ENCODE measurements around the gene BRD7. TPM values are rescaled to one million over a fixed set of nuclear protein-coding genes. Genes with fewer than 3 reads are reported as not detected.

The BRD7 gene
- total RNA-seq = 10 to 100 TPM; 29.9 to 41.2 (median 38.9) TPM

- no peak for TF ChIP-seq CTCF (IDR thresholded peaks at IDR 0.05)
- ATAC-seq (ENCODE audit: low FRiP score) = peak; percentile 87
- DNase-seq (ENCODE audit: low spot score) = no peak
Measured at GRCh38 chr16:50368410-50369132, at the start of gene BRD7. BRD7 (minus strand) TSS chr16:50368988; CDS start chr16:50368774, 214 bp downstream.

DNA sequence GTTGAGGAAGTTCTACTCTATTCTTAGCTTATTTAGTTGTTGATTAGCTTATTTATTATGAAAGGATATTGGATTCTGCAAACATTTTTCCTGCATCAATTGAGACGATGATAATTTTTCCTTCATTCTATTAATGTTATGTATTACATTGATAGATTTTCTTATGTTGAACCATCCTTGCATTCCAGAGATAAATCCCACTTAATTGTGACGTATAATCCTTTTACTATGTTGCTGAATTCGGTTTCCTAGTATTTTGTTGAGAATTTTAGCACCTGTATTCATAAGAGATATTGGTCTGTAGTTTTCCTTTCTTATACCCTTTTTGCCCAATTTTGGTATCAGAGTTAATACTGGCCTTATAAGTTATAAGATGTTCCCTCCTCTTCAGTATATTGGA lies 47.6 kb upstream of the BRD7 start:
- ATAC-seq (ENCODE audit: low FRiP score) = no peak
- no peak for TF ChIP-seq CTCF (IDR thresholded peaks at IDR 0.05)
- DNase-seq (ENCODE audit: low spot score) = no peak

DNA sequence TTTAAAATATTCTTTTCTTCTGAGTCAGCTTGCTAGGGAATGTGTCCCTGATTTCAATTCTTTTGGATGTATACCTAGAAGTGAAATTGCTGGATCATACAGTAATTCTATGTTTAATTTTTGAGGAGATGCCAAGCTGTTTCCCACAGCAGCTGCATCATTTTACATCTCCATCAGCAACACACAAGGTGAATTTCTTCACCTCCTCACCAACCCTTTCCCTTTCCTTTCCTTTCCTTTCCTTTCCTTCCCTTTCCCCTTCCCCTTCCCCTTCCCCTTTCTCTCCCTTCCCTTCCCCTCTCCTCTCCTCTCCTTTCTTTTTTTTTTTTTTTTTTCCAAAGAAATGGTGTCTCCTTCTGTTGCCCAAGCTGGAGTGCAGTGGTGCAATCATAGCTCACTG lies 45.4 kb upstream of the BRD7 start:
- no peak for TF ChIP-seq CTCF (IDR thresholded peaks at IDR 0.05)
- ATAC-seq (ENCODE audit: low FRiP score) = no peak
- DNase-seq (ENCODE audit: low spot score) = no peak

DNA sequence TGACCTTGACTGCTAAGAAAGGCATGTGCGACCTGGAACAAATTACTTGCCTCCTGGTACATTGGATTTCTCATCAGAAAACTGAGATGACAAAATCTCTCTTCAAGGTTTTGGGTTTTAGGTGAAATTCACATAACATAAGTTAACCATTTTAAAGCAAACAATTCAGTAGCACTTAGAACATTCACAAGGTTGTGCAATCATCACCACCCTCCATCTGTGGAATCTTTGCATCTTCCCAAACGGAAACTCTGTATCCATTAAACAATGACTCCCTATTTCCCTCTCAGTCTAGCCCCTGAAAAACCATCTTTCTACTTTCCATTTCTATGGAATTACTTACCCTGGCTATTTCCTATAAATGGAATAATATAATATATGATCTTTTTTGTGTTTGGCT lies 42.2 kb upstream of the BRD7 start:
- no peak for TF ChIP-seq CTCF (IDR thresholded peaks at IDR 0.05)
- DNase-seq (ENCODE audit: low spot score) (no peak), ATAC-seq (ENCODE audit: low FRiP score) (no peak)

DNA sequence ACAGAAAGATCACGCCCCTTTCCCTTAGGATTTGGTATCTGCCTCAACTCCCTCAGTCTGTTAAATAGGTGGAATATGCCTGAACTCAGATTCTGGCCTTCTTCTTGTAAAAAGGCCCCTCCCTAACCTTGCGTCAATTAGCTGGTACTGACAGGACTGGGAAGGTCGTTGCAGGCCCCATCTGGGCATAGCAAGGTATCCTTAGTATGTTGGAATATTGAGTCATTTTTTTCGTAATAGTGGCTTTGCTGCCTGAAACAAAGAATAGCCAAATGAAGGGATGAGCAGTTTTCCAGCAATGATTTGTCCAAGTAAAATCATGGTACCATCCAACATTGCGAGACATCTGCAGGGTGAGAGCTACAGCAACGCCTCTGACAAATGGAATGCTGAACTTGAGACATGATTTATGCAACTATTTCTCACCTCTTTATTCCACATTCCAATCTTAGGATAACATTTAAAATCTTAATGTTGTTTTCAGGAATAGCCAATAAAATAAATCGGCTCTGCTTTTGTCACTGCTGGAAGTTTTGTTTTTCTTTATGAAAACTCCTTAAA lies 39.3 kb upstream of the BRD7 start:
- TF ChIP-seq CTCF (IDR thresholded peaks at IDR 0.05) = no peak
- ATAC-seq (ENCODE audit: low FRiP score) (peak; percentile 57), DNase-seq (ENCODE audit: low spot score) (no peak)

GRCh38 chr16:50407351-50407750 lies 38.6 kb upstream of the BRD7 start:
- ATAC-seq (ENCODE audit: low FRiP score) = no peak
- no peak for TF ChIP-seq CTCF (IDR thresholded peaks at IDR 0.05)
- no peak for DNase-seq (ENCODE audit: low spot score)

DNA sequence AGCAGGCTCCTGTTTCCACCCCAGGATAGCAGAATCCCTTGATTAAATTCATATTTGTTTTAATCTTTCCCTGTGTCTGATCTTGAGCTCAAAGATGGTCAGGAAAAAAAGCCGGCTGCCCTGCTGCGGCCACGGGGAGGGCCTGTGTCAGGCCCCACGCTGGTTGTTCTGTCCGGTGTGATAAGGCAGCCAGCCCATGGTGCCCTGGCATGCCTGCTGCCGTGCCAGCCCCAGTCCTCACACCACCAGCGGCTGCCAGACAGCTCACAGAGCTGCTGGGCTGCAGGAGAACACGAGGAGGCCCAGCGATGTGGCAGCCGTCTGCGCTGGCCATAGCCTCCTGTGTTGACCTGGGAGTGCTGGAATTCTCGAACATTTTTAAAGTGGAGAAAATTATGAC lies 34.7 kb upstream of the BRD7 start:
- ATAC-seq (ENCODE audit: low FRiP score) (no peak), DNase-seq (ENCODE audit: low spot score) (no peak)
- no peak for TF ChIP-seq CTCF (IDR thresholded peaks at IDR 0.05)
